Measurements from ENCODE around the gene PARP3.

PARP3 gene

GRCh38 chr3:51961602-51962569 is 19.7 kb downstream of the PARP3 start:
- TF ChIP-seq TAF1 (IDR thresholded peaks at IDR 0.05; ENCODE audit: low read depth) (no peak), ZBTB7A (IDR thresholded peaks at IDR 0.05; ENCODE audit: low read depth) (no peak)

GRCh38 chr3:51962854-51963530 is 20.8 kb downstream of the PARP3 start:
- TF ChIP-seq USF1 (IDR thresholded peaks at IDR 0.05) (no peak), TEAD4 (IDR thresholded peaks at IDR 0.05) (no peak), CEBPB (IDR thresholded peaks at IDR 0.05) (no peak), CREB1 (IDR thresholded peaks at IDR 0.05; ENCODE audit: low read depth) (no peak), RAD21 (IDR thresholded peaks at IDR 0.05; ENCODE audit: low read depth) (no peak), EP300 (IDR thresholded peaks at IDR 0.05; ENCODE audit: borderline replicate concordance) (no peak), EGR1 (IDR thresholded peaks at IDR 0.05) (no peak), MAX (IDR thresholded peaks at IDR 0.05) (no peak), TAF1 (IDR thresholded peaks at IDR 0.05; ENCODE audit: low read depth) (no peak), NFIC (IDR thresholded peaks at IDR 0.05) (no peak), TCF12 (IDR thresholded peaks at IDR 0.05; ENCODE audit: low read depth) (no peak), ZBTB7A (IDR thresholded peaks at IDR 0.05; ENCODE audit: low read depth) (no peak)

GRCh38 chr3:51963951-51964451 is 21.8 kb downstream of the PARP3 start:
- no peak for TF ChIP-seq USF1 (IDR thresholded peaks at IDR 0.05)
- no peak for TF ChIP-seq EP300 (IDR thresholded peaks at IDR 0.05; ENCODE audit: borderline replicate concordance)
- TF ChIP-seq CREB1 (IDR thresholded peaks at IDR 0.05; ENCODE audit: low read depth) = no peak
- TF ChIP-seq TCF12 (IDR thresholded peaks at IDR 0.05; ENCODE audit: low read depth) = no peak
- TF ChIP-seq EGR1 (IDR thresholded peaks at IDR 0.05) = no peak
- no peak for TF ChIP-seq TAF1 (IDR thresholded peaks at IDR 0.05; ENCODE audit: low read depth)
- TF ChIP-seq YY1 (IDR thresholded peaks at IDR 0.05; ENCODE audit: low read depth) = no peak
- TF ChIP-seq TEAD4 (IDR thresholded peaks at IDR 0.05) = no peak
- TF ChIP-seq NFIC (IDR thresholded peaks at IDR 0.05) = no peak
- no peak for TF ChIP-seq FOXM1 (IDR thresholded peaks at IDR 0.05; ENCODE audit: borderline replicate concordance, low read depth)
- TF ChIP-seq REST (IDR thresholded peaks at IDR 0.05; ENCODE audit: low read depth) = no peak
- no peak for TF ChIP-seq RAD21 (IDR thresholded peaks at IDR 0.05; ENCODE audit: low read depth)
- no peak for TF ChIP-seq ZBTB7A (IDR thresholded peaks at IDR 0.05; ENCODE audit: low read depth)
- no peak for TF ChIP-seq CEBPB (IDR thresholded peaks at IDR 0.05)

GRCh38 chr3:51964521-51964920 is 22.4 kb downstream of the PARP3 start:
- TF ChIP-seq RAD21 (IDR thresholded peaks at IDR 0.05; ENCODE audit: low read depth) (no peak), FOXM1 (IDR thresholded peaks at IDR 0.05; ENCODE audit: borderline replicate concordance, low read depth) (no peak), NFIC (IDR thresholded peaks at IDR 0.05) (no peak), TCF12 (IDR thresholded peaks at IDR 0.05; ENCODE audit: low read depth) (no peak), EGR1 (IDR thresholded peaks at IDR 0.05) (no peak)

GRCh38 chr3:51966016-51966415 is 23.9 kb downstream of the PARP3 start:
- TF ChIP-seq FOXM1 (IDR thresholded peaks at IDR 0.05; ENCODE audit: borderline replicate concordance, low read depth) = no peak
- no peak for TF ChIP-seq TCF12 (IDR thresholded peaks at IDR 0.05; ENCODE audit: low read depth)
- no peak for TF ChIP-seq MAX (IDR thresholded peaks at IDR 0.05)
- no peak for TF ChIP-seq ZBTB7A (IDR thresholded peaks at IDR 0.05; ENCODE audit: low read depth)
- no peak for TF ChIP-seq NFIC (IDR thresholded peaks at IDR 0.05)
- TF ChIP-seq TEAD4 (IDR thresholded peaks at IDR 0.05) = no peak
- TF ChIP-seq CREB1 (IDR thresholded peaks at IDR 0.05; ENCODE audit: low read depth) = no peak
- no peak for TF ChIP-seq REST (IDR thresholded peaks at IDR 0.05; ENCODE audit: low read depth)
- no peak for TF ChIP-seq YY1 (IDR thresholded peaks at IDR 0.05; ENCODE audit: low read depth)
- TF ChIP-seq EGR1 (IDR thresholded peaks at IDR 0.05) = no peak
- no peak for TF ChIP-seq EP300 (IDR thresholded peaks at IDR 0.05; ENCODE audit: borderline replicate concordance)
- TF ChIP-seq RAD21 (IDR thresholded peaks at IDR 0.05; ENCODE audit: low read depth) = no peak
